H1 (cell line): ENCODE data around the gene DCX. TPM values are rescaled to one million over a fixed set of nuclear protein-coding genes. Genes with fewer than 3 reads are reported as not detected.
"Not testable (repeated sequence)": the region's sequence is repeated elsewhere in the genome, so short reads cannot be mapped to it uniquely, and the experiment has no call there.

Experiments
- CTCF ChIA-PET: fragments of 300-600 bp; sonication (Branson Sonifier 250); formaldehyde crosslinking; loops from one replicate; lab custom pipeline; 2021; ENCODE audit not compliant: partially characterized antibody; lab: Charles Lee
- POLR2A ChIA-PET: fragments of 300-600 bp; sonication (Branson Sonifier 250); formaldehyde crosslinking; loops from one replicate; lab custom pipeline; 2021; ENCODE audit warnings: inconsistent platforms; ENCODE audit not compliant: partially characterized antibody; lab: Charles Lee
- DNase-seq, 2 experiments: peaks; one replicate each; pipeline versions ENCODE4 v3.0.0 to v3.0.0-alpha.2; 2010 to 2022; ENCODE audit warnings: low spot score in 2 of 2, low read depth in 1 of 2, mixed read lengths in 1 of 2
- FAIRE-seq: peaks from 2 replicates; lab custom pipeline; 2011; peaks lifted over from hg19 to GRCh38; lab: Jason Lieb, UNC
- H2AFZ ChIP-seq: 2 replicates; pipeline ENCODE4 v1.8.1; 2012; ENCODE audit warnings: low read length, inconsistent platforms
- H2AK5ac ChIP-seq: 2 replicates; pipeline ENCODE4 v1.6.1; 2013; ENCODE audit warnings: low read depth, low read length
- H2BK120ac ChIP-seq: replicated peaks from 2 replicates; pipeline ENCODE3; 2013; ENCODE audit warnings: low read depth, low read length, inconsistent platforms
- H2BK12ac ChIP-seq: 2 replicates; pipeline ENCODE4 v1.6.1; 2013; ENCODE audit warnings: low read depth, low read length
- H2BK15ac ChIP-seq: 2 replicates; pipeline ENCODE4 v1.6.1; 2013; ENCODE audit warnings: low read length
- H2BK20ac ChIP-seq: 2 replicates; pipeline ENCODE4 v1.6.1; 2013; ENCODE audit warnings: low read length
- H2BK5ac ChIP-seq: 2 replicates; pipeline ENCODE4 v1.6.1; 2013; ENCODE audit warnings: low read depth, low read length
- H3K14ac ChIP-seq: 2 replicates; pipeline ENCODE4 v1.6.1; 2013; ENCODE audit warnings: inconsistent platforms; ENCODE audit not compliant: insufficient read length
- H3K18ac ChIP-seq: 2 replicates; pipeline ENCODE4 v1.6.1; 2013; ENCODE audit warnings: low read length; ENCODE audit errors: extremely low read depth
- H3K23ac ChIP-seq: 2 replicates; pipeline ENCODE4 v1.6.1; 2013; ENCODE audit warnings: inconsistent platforms; ENCODE audit not compliant: insufficient read length
- H3K23me2 ChIP-seq: 2 replicates; pipeline ENCODE4 v1.6.1; 2013; ENCODE audit warnings: low read depth, low read length
- H3K27ac ChIP-seq: 2 replicates; pipeline ENCODE4 v1.6.1; 2011; ENCODE audit warnings: low read depth, low read length, inconsistent platforms
- H3K27me3 ChIP-seq, 4 experiments: replicated peaks in 1 of 4; 1 replicate in 1 of 4; 2 replicates in 3 of 4; pipeline versions ENCODE4 v1.6.1 to v1.8.1; 2011 to 2013; ENCODE audit warnings: low read length in 3 of 4, mild to moderate bottlenecking in 3 of 4, inconsistent platforms in 2 of 4, mixed read lengths in 2 of 4, moderate library complexity in 1 of 4; ENCODE audit not compliant: control insufficient read depth in 3 of 4, insufficient read depth in 3 of 4; ENCODE audit errors: extremely low read depth in 1 of 4
- H3K36me3 ChIP-seq, 4 experiments: 2 replicates each; pipeline versions ENCODE4 v1.6.1 to v1.8.1; 2011 to 2013; ENCODE audit warnings: mild to moderate bottlenecking in 4 of 4, low read length in 3 of 4, moderate library complexity in 2 of 4, control low read depth in 1 of 4, inconsistent platforms in 1 of 4; ENCODE audit not compliant: insufficient read depth in 4 of 4, control insufficient read depth in 2 of 4
- H3K4ac ChIP-seq: replicated peaks from 2 replicates; pipeline ENCODE3; 2013; ENCODE audit warnings: low read length, low read depth, mixed read lengths, inconsistent platforms; ENCODE audit not compliant: insufficient read length
- H3K4me1 ChIP-seq, 4 experiments: replicated peaks in 1 of 4; 1 replicate in 1 of 4; 2 replicates in 3 of 4; pipeline versions ENCODE4 v1.6.1 to v1.8.1; 2011 to 2013; ENCODE audit warnings: low read length in 3 of 4, inconsistent platforms in 2 of 4, mixed read lengths in 1 of 4; ENCODE audit not compliant: insufficient read depth in 4 of 4, control insufficient read depth in 3 of 4
- H3K4me2 ChIP-seq, 2 experiments: 2 replicates each; pipeline versions ENCODE4 v1.6.1 to v1.8.1; 2011 to 2013; ENCODE audit warnings: low read depth in 2 of 2, low read length in 2 of 2, control low read depth in 1 of 2, inconsistent platforms in 1 of 2, mild to moderate bottlenecking in 1 of 2; ENCODE audit not compliant: insufficient read depth in 1 of 2
- H3K4me3 ChIP-seq, 4 experiments: fragments of 200-600, 300-600 bp in 1 of 4; sonication (generic), shearing (Covaris generic), sonication (Bioruptor Twin) in 1 of 4; 2 replicates each; pipeline versions ENCODE4 v1.5.1 to v1.8.1; 2011 to 2016; ENCODE audit warnings: low read length in 4 of 4, low read depth in 3 of 4, control low read depth in 2 of 4, inconsistent platforms in 2 of 4, mild to moderate bottlenecking in 2 of 4, mixed read lengths in 1 of 4, moderate library complexity in 1 of 4; ENCODE audit not compliant: insufficient read depth in 2 of 4; ENCODE audit errors: extremely low read depth in 1 of 4
- H3K56ac ChIP-seq: replicated peaks from 2 replicates; pipeline ENCODE3; 2013; ENCODE audit warnings: low read depth, mild to moderate bottlenecking, mixed read lengths, low read length, inconsistent platforms; ENCODE audit not compliant: insufficient read length
- H3K79me1 ChIP-seq: 2 replicates; pipeline ENCODE4 v1.6.1; 2013; ENCODE audit warnings: low read depth, low read length, control low read depth
- H3K79me2 ChIP-seq, 2 experiments: 2 replicates each; pipeline versions ENCODE4 v1.6.1 to v1.8.1; 2012 to 2013; ENCODE audit warnings: low read length in 2 of 2, mild to moderate bottlenecking in 2 of 2, inconsistent platforms in 1 of 2; ENCODE audit not compliant: insufficient read depth in 2 of 2, control insufficient read depth in 1 of 2
- H3K9ac ChIP-seq, 4 experiments: replicated peaks in 1 of 4; 1 replicate in 1 of 4; 2 replicates in 3 of 4; pipeline versions ENCODE4 v1.6.1 to v1.8.1; 2011 to 2013; ENCODE audit warnings: low read depth in 3 of 4, low read length in 3 of 4, control low read depth in 2 of 4, mild to moderate bottlenecking in 2 of 4, moderate library complexity in 2 of 4, inconsistent platforms in 1 of 4; ENCODE audit errors: extremely low read depth in 1 of 4
- H3K9me3 ChIP-seq, 2 experiments: 2 replicates each; pipeline versions ENCODE4 v1.6.1 to v1.8.1; 2012 to 2013; ENCODE audit warnings: mild to moderate bottlenecking in 2 of 2, moderate library complexity in 2 of 2, control low read depth in 1 of 2, inconsistent platforms in 1 of 2, low read depth in 1 of 2, low read length in 1 of 2, mixed read lengths in 1 of 2; ENCODE audit not compliant: insufficient read depth in 2 of 2
- H4K20me1 ChIP-seq, 2 experiments: replicated peaks in 1 of 2; 2 replicates each; pipeline versions ENCODE3 to v1.8.1; 2011 to 2013; ENCODE audit warnings: inconsistent platforms in 2 of 2, low read length in 2 of 2, mild to moderate bottlenecking in 1 of 2; ENCODE audit not compliant: insufficient read depth in 2 of 2, control insufficient read depth in 1 of 2
- H4K5ac ChIP-seq: 2 replicates; pipeline ENCODE4 v1.6.1; 2013; ENCODE audit warnings: low read length, low read depth, mixed read lengths, inconsistent platforms; ENCODE audit not compliant: insufficient read length
- H4K8ac ChIP-seq: 2 replicates; pipeline ENCODE4 v1.8.0; 2013; ENCODE audit warnings: mild to moderate bottlenecking, moderate library complexity, low read length, inconsistent platforms; ENCODE audit not compliant: insufficient read depth; ENCODE audit errors: extremely low read depth
- H4K91ac ChIP-seq: replicated peaks from 2 replicates; pipeline ENCODE3; 2013; ENCODE audit warnings: low read length, mixed read lengths, inconsistent platforms; ENCODE audit not compliant: insufficient read length
- HDAC6 ChIP-seq: IDR thresholded peaks from one replicate; pipeline ENCODE4 v1.7.1; 2012; ENCODE audit warnings: low read depth, mild to moderate bottlenecking, inconsistent platforms, low read length, moderate library complexity
- SIX5 ChIP-seq: IDR thresholded peaks from 2 replicates; pipeline ENCODE4 v1.6.1; 2011; ENCODE audit warnings: mild to moderate bottlenecking, low read depth, low read length
- TAF7 ChIP-seq: optimal IDR thresholded peaks from 2 replicates; pipeline ENCODE3; 2011; ENCODE audit warnings: low read depth, mild to moderate bottlenecking, inconsistent platforms, low read length, moderate library complexity, borderline replicate concordance
- WGBS, 2 experiments: shearing (Covaris generic) in 1 of 2; methylation state at CpG; one replicate each; pipeline versions ENCODE4 v1.1.6 to v1.1.7; 2013 to 2015; ENCODE audit warnings: low lambda C conversion rate in 2 of 2, mixed read lengths in 2 of 2, inconsistent platforms in 1 of 2, low coverage in 1 of 2, missing lambda C conversion rate in 1 of 2; ENCODE audit not compliant: insufficient replicate concordance in 2 of 2, insufficient coverage in 1 of 2, insufficient read length in 1 of 2; ENCODE audit errors: extremely low coverage in 1 of 2, missing lambda C conversion rate in 1 of 2; 5-methylcytosine and 5-hydroxymethylcytosine counted together
- polyA plus RNA-seq, 7 experiments: library from polyadenylated mRNA; depleted of rRNA in 3 of 7; stranded (reverse) in 5 of 7; unstranded in 2 of 7; fragments of >200 nt in 5 of 7; fragments of 200-250 nt in 2 of 7; gene quantifications; 1 replicate in 5 of 7; 2 replicates in 1 of 7; 4 replicates in 1 of 7; pipeline versions ENCODE4 v1.2.1 to v1.2.3, GENCODE V29; 2011 to 2013; ENCODE audit warnings: missing spikeins in 2 of 7, mixed read lengths in 2 of 7
- total RNA-seq: library from RNA; stranded (reverse); fragmentation: NEBNext Ultra II Directional; extraction: Animal tissue kit (Norgen Biotek cat#: 25700); gene quantifications from 2 replicates; pipeline ENCODE4 v1.2.1, GENCODE V29; 2021

Gene DCX
- total and polyA plus RNA-seq, 2 of the 8 experiments (the other 6 are each of a cell fraction or from before 2014, with no cell fraction given), result 1.3 to 3.3 TPM

- no peak overlapping the region for H3K18ac ChIP-seq
- H3K4me2 ChIP-seq, result no peak overlapping the region
- CTCF ChIA-PET, result interaction anchor here (0.9 kb wide), 1 partner anchor 17 kb away, joined by 4 read pairs; no protein-coding TSS in a partner anchor
- H3K9me3 ChIP-seq, result no peaks in the 10 kb centered on the region
- no peak overlapping the region for H3K4ac ChIP-seq
- H3K27me3 ChIP-seq, result no peaks in the 10 kb centered on the region
- no peak overlapping the region for H2BK12ac ChIP-seq
- H4K91ac ChIP-seq, result no peak overlapping the region
- H3K79me2 ChIP-seq, result no peaks in the 10 kb centered on the region
- H3K14ac ChIP-seq, result no peak overlapping the region
- H2BK120ac ChIP-seq, result no peak overlapping the region
- TF ChIP-seq TAF7 (no peak), HDAC6 (no peak), SIX5 (no peak)
- TF ChIP-seq, all 59 proteins: peak for 0
- Histone ChIP-seq H3K23ac (no peak overlapping the region), H2BK5ac (no peak overlapping the region), H3K27ac (no peak overlapping the region), H4K20me1 (no peaks in the 10 kb centered on the region), H2BK20ac (no peak overlapping the region), H2AFZ (no peak overlapping the region), H4K5ac (no peak overlapping the region), H3K56ac (no peak overlapping the region), H4K8ac (no peak overlapping the region), H3K23me2 (no peaks in the 10 kb centered on the region), H3K4me3 (no peak overlapping the region), H3K36me3 (no peaks in the 10 kb centered on the region), H3K4me1 (no peaks in the 10 kb centered on the region), H3K9ac (no peak overlapping the region), H3K79me1 (no peaks in the 10 kb centered on the region), H2AK5ac (no peak overlapping the region), H2BK15ac (no peak overlapping the region)
- DNase-seq (no peak), FAIRE-seq (no peak)
- POLR2A ChIA-PET, result no interaction called here
- WGBS, 2 experiments, result 80% methylated on average over 1 of the region's 2 CpGs; no CpG with 5 or more reads in 1 of the 2 experiments
These were observed 63.6 kb downstream of the DCX start for GRCh38 chrX:111348429-111348828.

- H3K4me1 ChIP-seq, H2BK12ac ChIP-seq, H3K79me2 ChIP-seq, DNase-seq, H4K5ac ChIP-seq, H4K8ac ChIP-seq, H3K4me3 ChIP-seq, H2BK15ac ChIP-seq, H2BK5ac ChIP-seq, H2BK20ac ChIP-seq, H3K79me1 ChIP-seq, POLR2A ChIA-PET, H3K56ac ChIP-seq, H3K27me3 ChIP-seq, H2BK120ac ChIP-seq, H3K4ac ChIP-seq, H3K18ac ChIP-seq, H3K14ac ChIP-seq, H3K23me2 ChIP-seq, H3K4me2 ChIP-seq, H3K9ac ChIP-seq, H3K9me3 ChIP-seq, H2AK5ac ChIP-seq, H4K20me1 ChIP-seq, H3K23ac ChIP-seq, H2AFZ ChIP-seq, H4K91ac ChIP-seq, FAIRE-seq, H3K36me3 ChIP-seq, H3K27ac ChIP-seq, CTCF ChIA-PET: not testable (repeated sequence)
These were observed 65.8 kb downstream of the DCX start for GRCh38 chrX:111346150-111346549.
